H9 (cell line): Measurements from ENCODE around the gene EML4. TPM values are rescaled to one million over a fixed set of nuclear protein-coding genes. Genes with fewer than 3 reads are reported as not detected.

Source experiments
- DNase-seq: peaks from one replicate; pipeline ENCODE4 v3.0.0-alpha.2; 2017
- H2AFZ ChIP-seq: one replicate; pipeline ENCODE4 v1.6.1; 2013; ENCODE audit warnings: mild to moderate bottlenecking, low read length, control low read depth, moderate library complexity
- H2AK5ac ChIP-seq: 2 replicates; pipeline ENCODE4 v1.6.1; 2013; ENCODE audit warnings: low read length, control low read depth, mixed read lengths; ENCODE audit not compliant: insufficient read length
- H2BK120ac ChIP-seq: one replicate; pipeline ENCODE4 v1.6.1; 2013; ENCODE audit warnings: low read depth, mild to moderate bottlenecking, low read length, control low read depth, inconsistent platforms; ENCODE audit not compliant: poor library complexity, severe bottlenecking
- H2BK12ac ChIP-seq: 2 replicates; pipeline ENCODE4 v1.6.1; 2013; ENCODE audit warnings: low read length, control low read depth, mixed read lengths, low read depth; ENCODE audit not compliant: insufficient read length
- H2BK15ac ChIP-seq: 2 replicates; pipeline ENCODE4 v1.6.1; 2013; ENCODE audit warnings: low read depth, low read length, control low read depth
- H2BK20ac ChIP-seq: one replicate; pipeline ENCODE4 v1.6.1; 2013; ENCODE audit warnings: low read depth, mild to moderate bottlenecking, low read length, control low read depth, inconsistent platforms; ENCODE audit not compliant: poor library complexity, severe bottlenecking
- H2BK5ac ChIP-seq: 2 replicates; pipeline ENCODE4 v1.6.1; 2013; ENCODE audit warnings: low read length, control low read depth, mixed read lengths; ENCODE audit not compliant: insufficient read length
- H3K14ac ChIP-seq: 2 replicates; pipeline ENCODE4 v1.6.1; 2013; ENCODE audit warnings: low read length, control low read depth; ENCODE audit not compliant: insufficient read depth
- H3K18ac ChIP-seq: 2 replicates; pipeline ENCODE4 v1.6.1; 2013; ENCODE audit warnings: low read depth, mild to moderate bottlenecking, mixed read lengths, low read length, control low read depth; ENCODE audit not compliant: insufficient read length
- H3K23ac ChIP-seq: 2 replicates; pipeline ENCODE4 v1.6.1; 2013; ENCODE audit warnings: low read length, control low read depth, mixed read lengths, low read depth; ENCODE audit not compliant: insufficient read length
- H3K23me2 ChIP-seq: 2 replicates; pipeline ENCODE4 v1.6.1; 2013; ENCODE audit warnings: low read depth, mild to moderate bottlenecking, mixed read lengths, low read length, control low read depth; ENCODE audit not compliant: insufficient read length, poor library complexity, severe bottlenecking
- H3K27ac ChIP-seq: 2 replicates; pipeline ENCODE4 v1.5.1; 2013; ENCODE audit warnings: low read length, control low read depth, mixed read lengths, low read depth; ENCODE audit not compliant: insufficient read length
- H3K27me3 ChIP-seq: 2 replicates; pipeline ENCODE4 v1.6.1; 2013; ENCODE audit warnings: low read length, control low read depth, inconsistent platforms; ENCODE audit not compliant: insufficient read depth
- H3K4ac ChIP-seq: 2 replicates; pipeline ENCODE4 v1.6.1; 2013; ENCODE audit warnings: low read depth, mild to moderate bottlenecking, control low read depth, inconsistent platforms, low read length, moderate library complexity
- H3K4me1 ChIP-seq: 2 replicates; pipeline ENCODE4 v1.6.1; 2013; ENCODE audit warnings: low read length, control low read depth, inconsistent platforms; ENCODE audit not compliant: insufficient read depth
- H3K4me2 ChIP-seq: 2 replicates; pipeline ENCODE4 v1.6.1; 2013; ENCODE audit warnings: low read length, control low read depth, mixed read lengths; ENCODE audit not compliant: insufficient read length, insufficient read depth
- H3K56ac ChIP-seq: 2 replicates; pipeline ENCODE4 v1.6.1; 2013; ENCODE audit warnings: low read depth, mild to moderate bottlenecking, mixed read lengths, low read length, control low read depth; ENCODE audit not compliant: insufficient read length
- H3K79me1 ChIP-seq: 2 replicates; pipeline ENCODE4 v1.6.1; 2013; ENCODE audit warnings: low read depth, mild to moderate bottlenecking, moderate library complexity, low read length, control low read depth, inconsistent platforms; ENCODE audit not compliant: insufficient read depth, poor library complexity, severe bottlenecking
- H3K79me2 ChIP-seq: 2 replicates; pipeline ENCODE4 v1.6.1; 2013; ENCODE audit warnings: low read length, control low read depth, inconsistent platforms; ENCODE audit not compliant: insufficient read depth
- H3K9ac ChIP-seq: 2 replicates; pipeline ENCODE4 v1.6.1; 2013; ENCODE audit warnings: low read length, control low read depth, mixed read lengths; ENCODE audit not compliant: insufficient read length; ENCODE audit errors: extremely low read depth
- H3K9me3 ChIP-seq: one replicate; pipeline ENCODE4 v1.6.1; 2013; ENCODE audit warnings: low read depth, low read length, inconsistent platforms; ENCODE audit not compliant: control insufficient read depth
- H3T11ph ChIP-seq: one replicate; pipeline ENCODE4 v1.6.1; 2013; ENCODE audit warnings: mild to moderate bottlenecking, low read length, control low read depth, inconsistent platforms
- H4K20me1 ChIP-seq: one replicate; pipeline ENCODE4 v1.6.1; 2013; ENCODE audit not compliant: control insufficient read depth, insufficient read length, insufficient read depth
- H4K5ac ChIP-seq: 2 replicates; pipeline ENCODE4 v1.6.1; 2013; ENCODE audit warnings: low read depth, mild to moderate bottlenecking, mixed read lengths, low read length, control low read depth; ENCODE audit not compliant: insufficient read length
- H4K8ac ChIP-seq: replicated peaks from 2 replicates; pipeline ENCODE4 v1.6.1; 2013; ENCODE audit warnings: low read length, control low read depth, mixed read lengths, low read depth; ENCODE audit not compliant: insufficient read length
- H4K91ac ChIP-seq: 2 replicates; pipeline ENCODE4 v1.6.1; 2013; ENCODE audit warnings: low read depth, mild to moderate bottlenecking, moderate library complexity, mixed read lengths, low read length, control low read depth; ENCODE audit not compliant: insufficient read length
- H3K27ac Mint-ChIP-seq, 3 experiments: 2 replicates in 2 of 3; 3 replicates in 1 of 3; pipeline ENCODE4 v1.8.0; 2020 to 2021; ENCODE audit warnings: mixed read lengths in 3 of 3, mild to moderate bottlenecking in 1 of 3, moderate library complexity in 1 of 3
- H3K27me3 Mint-ChIP-seq: 2 replicates; pipeline ENCODE4 v1.8.0; 2021; ENCODE audit warnings: low read depth, mild to moderate bottlenecking, moderate library complexity, mixed read lengths
- H3K36me3 Mint-ChIP-seq, 3 experiments: 2 replicates in 2 of 3; 3 replicates in 1 of 3; pipeline ENCODE4 v1.8.0; 2020 to 2021; ENCODE audit warnings: low read depth in 3 of 3, mixed read lengths in 3 of 3; ENCODE audit not compliant: insufficient read depth in 1 of 3
- H3K4me1 Mint-ChIP-seq, 2 experiments: 2 replicates each; pipeline ENCODE4 v1.8.0; 2020; ENCODE audit warnings: mixed read lengths in 2 of 2
- H3K4me3 Mint-ChIP-seq, 2 experiments: 2 replicates in 1 of 2; 3 replicates in 1 of 2; pipeline ENCODE4 v1.8.0; 2020 to 2021; ENCODE audit warnings: mild to moderate bottlenecking in 2 of 2, mixed read lengths in 2 of 2, moderate library complexity in 1 of 2
- H3K9me3 Mint-ChIP-seq, 2 experiments: 2 replicates in 1 of 2; 3 replicates in 1 of 2; pipeline ENCODE4 v1.8.0; 2020; ENCODE audit warnings: mild to moderate bottlenecking in 2 of 2, mixed read lengths in 2 of 2, moderate library complexity in 1 of 2
- WGBS: extraction: QIAGEN DNeasy Blood & Tissue Kit; methylation state at CpG from one replicate; pipeline ENCODE4 v1.1.7; 2013; ENCODE audit warnings: missing lambda C conversion rate, low lambda C conversion rate, mixed read lengths; ENCODE audit not compliant: insufficient read length; ENCODE audit errors: extremely low coverage; 5-methylcytosine and 5-hydroxymethylcytosine counted together
- total RNA-seq: library from RNA; stranded (reverse); gene quantifications from 2 replicates; pipeline ENCODE4 v1.2.1, GENCODE V29; 2021
- TF ChIP-seq, protein P1 (sequence below): fragments of 200-600 bp; sonication (generic); conservative IDR thresholded peaks from 3 replicates; pipeline ENCODE4 v1.8.0; 2021; ENCODE audit warnings: antibody characterized with exemption, mild to moderate bottlenecking

Gene EML4
- total RNA-seq, 1 experiment from 2014 or later, result 68.6 TPM

DNA sequence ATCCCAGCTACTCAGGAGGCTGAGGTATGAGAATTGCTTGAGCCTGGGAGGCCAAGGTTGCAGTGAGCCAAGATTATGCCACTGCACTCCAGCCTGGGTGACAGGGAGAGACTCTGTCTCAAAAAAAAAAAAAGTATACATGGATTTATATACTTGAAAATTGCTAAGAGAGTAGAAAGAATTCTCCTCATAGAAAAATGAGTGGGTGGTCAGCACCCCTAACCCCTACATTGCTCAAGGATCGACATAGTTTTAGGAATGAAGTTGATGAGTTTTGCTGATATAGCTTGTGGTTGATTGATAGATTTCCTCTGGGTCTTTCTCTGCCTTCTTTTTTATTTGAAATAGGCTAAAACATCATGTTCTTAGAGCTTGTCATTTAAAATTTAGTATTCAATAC is 58.9 kb downstream of the EML4 start:
- Histone ChIP-seq H3K18ac (no peak overlapping the region), H4K5ac (no peak overlapping the region), H2AFZ (no peak overlapping the region), H3K23ac (no peak overlapping the region), H2BK120ac (no peak overlapping the region), H3K4me2 (no peak overlapping the region), H3T11ph (no peak overlapping the region), H2BK12ac (no peak overlapping the region), H2BK15ac (no peak overlapping the region), H4K20me1 (no peaks in the 10 kb centered on the region), H3K79me2 (peaks cover 3% of the 10 kb centered on the region; the same call in 1 of the 2 replicates), H3K9ac (no peak overlapping the region), H3K14ac (no peak overlapping the region), H2AK5ac (no peak overlapping the region), H3K27ac (no peak overlapping the region), H4K8ac (no peak overlapping the region), H3K23me2 (no peaks in the 10 kb centered on the region), H3K4me1 (no peaks in the 10 kb centered on the region), H3K4ac (no peak overlapping the region), H2BK5ac (no peak overlapping the region), H3K56ac (no peak overlapping the region), H2BK20ac (no peak overlapping the region), H3K79me1 (peaks cover 4% of the 10 kb centered on the region), H3K9me3 (no peaks in the 10 kb centered on the region), H4K91ac (no peak overlapping the region), H3K27me3 (no peaks in the 10 kb centered on the region)
- no CpG with 5 or more reads among the region's 1 CpG for WGBS
- Mint-ChIP-seq H3K27ac (no peak overlapping the region; a peak in 1 of 7 replicates), H3K27me3 (no peaks in the 10 kb centered on the region), H3K4me1 (peaks cover 9% of the 10 kb centered on the region in 2 experiments), H3K4me3 (no peak overlapping the region), H3K9me3 (no peaks in the 10 kb centered on the region), H3K36me3 (peaks cover 0 to 2% (median 0%) of the 10 kb centered on the region in 3 experiments; a peak in 1 of 7 replicates)
- DNase-seq, result no peak
- TF ChIP-seq, protein P1, sequence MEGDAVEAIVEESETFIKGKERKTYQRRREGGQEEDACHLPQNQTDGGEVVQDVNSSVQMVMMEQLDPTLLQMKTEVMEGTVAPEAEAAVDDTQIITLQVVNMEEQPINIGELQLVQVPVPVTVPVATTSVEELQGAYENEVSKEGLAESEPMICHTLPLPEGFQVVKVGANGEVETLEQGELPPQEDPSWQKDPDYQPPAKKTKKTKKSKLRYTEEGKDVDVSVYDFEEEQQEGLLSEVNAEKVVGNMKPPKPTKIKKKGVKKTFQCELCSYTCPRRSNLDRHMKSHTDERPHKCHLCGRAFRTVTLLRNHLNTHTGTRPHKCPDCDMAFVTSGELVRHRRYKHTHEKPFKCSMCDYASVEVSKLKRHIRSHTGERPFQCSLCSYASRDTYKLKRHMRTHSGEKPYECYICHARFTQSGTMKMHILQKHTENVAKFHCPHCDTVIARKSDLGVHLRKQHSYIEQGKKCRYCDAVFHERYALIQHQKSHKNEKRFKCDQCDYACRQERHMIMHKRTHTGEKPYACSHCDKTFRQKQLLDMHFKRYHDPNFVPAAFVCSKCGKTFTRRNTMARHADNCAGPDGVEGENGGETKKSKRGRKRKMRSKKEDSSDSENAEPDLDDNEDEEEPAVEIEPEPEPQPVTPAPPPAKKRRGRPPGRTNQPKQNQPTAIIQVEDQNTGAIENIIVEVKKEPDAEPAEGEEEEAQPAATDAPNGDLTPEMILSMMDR, result no peak
